HFFc6 (cell line): ENCODE measurements around the gene ERCC6L2. TPM values are rescaled to one million over a fixed set of nuclear protein-coding genes. Genes with fewer than 3 reads are reported as not detected.

ENCODE experiments used
- DNase-seq: peaks from one replicate; pipeline ENCODE4 v3.0.0-alpha.2; 2018
- H3K27ac Mint-ChIP-seq: 2 replicates; pipeline ENCODE4 v1.8.0; 2020; ENCODE audit warnings: mild to moderate bottlenecking, mixed read lengths
- H3K27me3 Mint-ChIP-seq: 2 replicates; pipeline ENCODE4 v1.8.0; 2021; ENCODE audit warnings: mild to moderate bottlenecking, moderate library complexity, mixed read lengths; ENCODE audit not compliant: insufficient read depth
- H3K36me3 Mint-ChIP-seq: 2 replicates; pipeline ENCODE4 v1.8.0; 2021; ENCODE audit warnings: low read depth, mixed read lengths
- H3K4me1 Mint-ChIP-seq: 2 replicates; pipeline ENCODE4 v1.8.0; 2020; ENCODE audit warnings: low read depth, mixed read lengths
- H3K4me3 Mint-ChIP-seq: 2 replicates; pipeline ENCODE4 v1.8.0; 2020; ENCODE audit warnings: mild to moderate bottlenecking, moderate library complexity, mixed read lengths
- H3K9me3 Mint-ChIP-seq: 2 replicates; pipeline ENCODE4 v1.8.0; 2020; ENCODE audit warnings: mild to moderate bottlenecking, mixed read lengths
- CTCF ChIP-seq: fragments of 200-600 bp; sonication (generic); IDR thresholded peaks from 2 replicates; pipeline ENCODE4 v1.5.0; 2021; ENCODE audit warnings: antibody characterized with exemption, mild to moderate bottlenecking
- total RNA-seq, 6 experiments: library from RNA; stranded (reverse); fragmentation: NEBNext Ultra II Directional; extraction: Animal tissue kit (Norgen Biotek cat#: 25700); gene quantifications; 2 replicates in 1 of 6; 3 replicates in 5 of 6; pipeline ENCODE4 v1.2.3, GENCODE V29; 2021

ERCC6L2 gene
- total RNA-seq, 6 experiments from 2014 or later = 26.2 to 31.4 (median 29.7) TPM

GRCh38 chr9:95855961-95856360 lies 19.5 kb upstream of the ERCC6L2 start:
- Mint-ChIP-seq H3K27ac (peak overlapping the region; percentile 29; the same call in 1 of the 2 replicates), H3K9me3 (no peaks in the 10 kb centered on the region), H3K36me3 (peaks cover under 1% of the 10 kb centered on the region; the same call in 1 of the 2 replicates), H3K4me3 (no peak overlapping the region), H3K27me3 (no peaks in the 10 kb centered on the region), H3K4me1 (peaks cover 78% of the 10 kb centered on the region)
- no peak for DNase-seq
- TF ChIP-seq CTCF = no peak

GRCh38 chr9:95857124-95857523 lies 18.4 kb upstream of the ERCC6L2 start:
- Mint-ChIP-seq H3K36me3 (peaks cover 7% of the 10 kb centered on the region), H3K4me3 (peak overlapping the region; percentile 2; the same call in 1 of the 2 replicates), H3K27me3 (no peaks in the 10 kb centered on the region; the same call in 1 of the 2 replicates), H3K4me1 (peaks cover 71% of the 10 kb centered on the region), H3K27ac (peak overlapping the region; percentile 1), H3K9me3 (peaks cover 6% of the 10 kb centered on the region)
- peak; percentile 35 for DNase-seq
- no peak for TF ChIP-seq CTCF

GRCh38 chr9:95857896-95858295 lies 17.6 kb upstream of the ERCC6L2 start:
- DNase-seq = no peak
- no peaks in the 10 kb centered on the region; the same call in 1 of the 2 replicates for H3K27me3 Mint-ChIP-seq
- H3K36me3 Mint-ChIP-seq = peaks cover 12% of the 10 kb centered on the region
- TF ChIP-seq CTCF = no peak
- no peak overlapping the region for H3K27ac Mint-ChIP-seq
- peaks cover 13% of the 10 kb centered on the region for H3K9me3 Mint-ChIP-seq
- H3K4me3 Mint-ChIP-seq = no peak overlapping the region
- peaks cover 63% of the 10 kb centered on the region for H3K4me1 Mint-ChIP-seq

- DNase-seq = no peak
- H3K4me1 Mint-ChIP-seq = peaks cover 26% of the 10 kb centered on the region
- H3K36me3 Mint-ChIP-seq = peaks cover 21% of the 10 kb centered on the region
- H3K27ac Mint-ChIP-seq = no peak overlapping the region
- no peaks in the 10 kb centered on the region; the same call in 1 of the 2 replicates for H3K27me3 Mint-ChIP-seq
- H3K9me3 Mint-ChIP-seq = peaks cover 21% of the 10 kb centered on the region
- no peak overlapping the region for H3K4me3 Mint-ChIP-seq
- TF ChIP-seq CTCF = no peak
Measured at GRCh38 chr9:95862343-95862742, 13.1 kb upstream of the ERCC6L2 start.

GRCh38 chr9:95864852-95865580 lies 10.5 kb upstream of the ERCC6L2 start:
- H3K9me3 Mint-ChIP-seq = peaks cover 21% of the 10 kb centered on the region
- TF ChIP-seq CTCF = no peak
- H3K4me3 Mint-ChIP-seq = no peak overlapping the region
- DNase-seq = no peak
- no peak overlapping the region for H3K27ac Mint-ChIP-seq
- peaks cover 15% of the 10 kb centered on the region; the same call in 1 of the 2 replicates for H3K4me1 Mint-ChIP-seq
- H3K27me3 Mint-ChIP-seq = no peaks in the 10 kb centered on the region; the same call in 1 of the 2 replicates
- H3K36me3 Mint-ChIP-seq = peaks cover 30% of the 10 kb centered on the region
